Measurements from ENCODE around the gene TMEM145.

Gene TMEM145

GRCh38 chr19:42271861-42272534, 41.1 kb upstream of the TMEM145 start:
- Histone ChIP-seq H3K36me3 (ENCODE audit: control insufficient read depth, insufficient read depth, low read length) (peaks cover 22% of the 10 kb centered on the region), H3K27me3 (ENCODE audit: control insufficient read depth, insufficient read depth, low read length) (no peaks in the 10 kb centered on the region), H3K27ac (ENCODE audit: low read depth, low read length) (no peak overlapping the region), H3K9ac (ENCODE audit: low read length) (no peak overlapping the region), H3K4me1 (ENCODE audit: control insufficient read depth, insufficient read depth, low read length) (peaks cover 23% of the 10 kb centered on the region), H3K9me3 (ENCODE audit: control insufficient read depth, insufficient read depth, low read depth, low read length) (no peaks in the 10 kb centered on the region), H3K4me3 (ENCODE audit: low read depth, low read length) (no peak overlapping the region)

- no peak overlapping the region for H3K4me3 ChIP-seq (ENCODE audit: low read depth, low read length)
- H3K9me3 ChIP-seq (ENCODE audit: control insufficient read depth, insufficient read depth, low read depth, low read length), result no peaks in the 10 kb centered on the region
- no peak overlapping the region for H3K9ac ChIP-seq (ENCODE audit: low read length)
- peaks cover 22% of the 10 kb centered on the region for H3K36me3 ChIP-seq (ENCODE audit: control insufficient read depth, insufficient read depth, low read length)
- peaks cover 22% of the 10 kb centered on the region for H3K4me1 ChIP-seq (ENCODE audit: control insufficient read depth, insufficient read depth, low read length)
- H3K27ac ChIP-seq (ENCODE audit: low read depth, low read length), result no peak overlapping the region
- H3K27me3 ChIP-seq (ENCODE audit: control insufficient read depth, insufficient read depth, low read length), result no peaks in the 10 kb centered on the region
These were observed 40.6 kb upstream of the TMEM145 start for GRCh38 chr19:42272535-42272897.

- Histone ChIP-seq H3K27ac (ENCODE audit: low read depth, low read length) (no peak overlapping the region), H3K36me3 (ENCODE audit: control insufficient read depth, insufficient read depth, low read length) (peaks cover 22% of the 10 kb centered on the region), H3K4me1 (ENCODE audit: control insufficient read depth, insufficient read depth, low read length) (peaks cover 23% of the 10 kb centered on the region), H3K27me3 (ENCODE audit: control insufficient read depth, insufficient read depth, low read length) (no peaks in the 10 kb centered on the region), H3K4me3 (ENCODE audit: low read depth, low read length) (no peak overlapping the region), H3K9ac (ENCODE audit: low read length) (no peak overlapping the region), H3K9me3 (ENCODE audit: control insufficient read depth, insufficient read depth, low read depth, low read length) (no peaks in the 10 kb centered on the region)
These were observed 40.1 kb upstream of the TMEM145 start for GRCh38 chr19:42272989-42273406.

- peaks cover 24% of the 10 kb centered on the region for H3K4me1 ChIP-seq (ENCODE audit: control insufficient read depth, insufficient read depth, low read length)
- no peak overlapping the region for H3K4me3 ChIP-seq (ENCODE audit: low read depth, low read length)
- no peak overlapping the region for H3K9ac ChIP-seq (ENCODE audit: low read length)
- no peak overlapping the region for H3K27ac ChIP-seq (ENCODE audit: low read depth, low read length)
- H3K36me3 ChIP-seq (ENCODE audit: control insufficient read depth, insufficient read depth, low read length), result peaks cover 22% of the 10 kb centered on the region
- no peaks in the 10 kb centered on the region for H3K27me3 ChIP-seq (ENCODE audit: control insufficient read depth, insufficient read depth, low read length)
- no peaks in the 10 kb centered on the region for H3K9me3 ChIP-seq (ENCODE audit: control insufficient read depth, insufficient read depth, low read depth, low read length)
These were observed 39.6 kb upstream of the TMEM145 start for GRCh38 chr19:42273407-42274064.

GRCh38 chr19:42274065-42274682, 38.9 kb upstream of the TMEM145 start:
- peaks cover 25% of the 10 kb centered on the region for H3K4me1 ChIP-seq (ENCODE audit: control insufficient read depth, insufficient read depth, low read length)
- no peaks in the 10 kb centered on the region for H3K27me3 ChIP-seq (ENCODE audit: control insufficient read depth, insufficient read depth, low read length)
- H3K36me3 ChIP-seq (ENCODE audit: control insufficient read depth, insufficient read depth, low read length), result peaks cover 22% of the 10 kb centered on the region
- no peak overlapping the region for H3K4me3 ChIP-seq (ENCODE audit: low read depth, low read length)
- H3K9ac ChIP-seq (ENCODE audit: low read length), result no peak overlapping the region
- H3K27ac ChIP-seq (ENCODE audit: low read depth, low read length), result no peak overlapping the region
- H3K9me3 ChIP-seq (ENCODE audit: control insufficient read depth, insufficient read depth, low read depth, low read length), result no peaks in the 10 kb centered on the region

GRCh38 chr19:42275103-42275502, 38.0 kb upstream of the TMEM145 start:
- H3K4me1 ChIP-seq (ENCODE audit: control insufficient read depth, insufficient read depth, low read length), result peaks cover 24% of the 10 kb centered on the region
- H3K27ac ChIP-seq (ENCODE audit: low read depth, low read length), result no peak overlapping the region
- no peak overlapping the region for H3K4me3 ChIP-seq (ENCODE audit: low read depth, low read length)
- H3K9ac ChIP-seq (ENCODE audit: low read length), result no peak overlapping the region
- H3K36me3 ChIP-seq (ENCODE audit: control insufficient read depth, insufficient read depth, low read length), result peaks cover 22% of the 10 kb centered on the region
- no peaks in the 10 kb centered on the region for H3K9me3 ChIP-seq (ENCODE audit: control insufficient read depth, insufficient read depth, low read depth, low read length)
- H3K27me3 ChIP-seq (ENCODE audit: control insufficient read depth, insufficient read depth, low read length), result no peaks in the 10 kb centered on the region

- Histone ChIP-seq H3K4me3 (ENCODE audit: low read depth, low read length) (no peak overlapping the region), H3K27ac (ENCODE audit: low read depth, low read length) (no peak overlapping the region), H3K9ac (ENCODE audit: low read length) (no peak overlapping the region), H3K36me3 (ENCODE audit: control insufficient read depth, insufficient read depth, low read length) (peaks cover 22% of the 10 kb centered on the region), H3K27me3 (ENCODE audit: control insufficient read depth, insufficient read depth, low read length) (no peaks in the 10 kb centered on the region), H3K9me3 (ENCODE audit: control insufficient read depth, insufficient read depth, low read depth, low read length) (no peaks in the 10 kb centered on the region), H3K4me1 (ENCODE audit: control insufficient read depth, insufficient read depth, low read length) (peaks cover 20% of the 10 kb centered on the region)
These were observed 37.6 kb upstream of the TMEM145 start for GRCh38 chr19:42275517-42275916.

GRCh38 chr19:42276284-42276683, 36.8 kb upstream of the TMEM145 start:
- Histone ChIP-seq H3K4me1 (ENCODE audit: control insufficient read depth, insufficient read depth, low read length) (peaks cover 15% of the 10 kb centered on the region), H3K36me3 (ENCODE audit: control insufficient read depth, insufficient read depth, low read length) (peaks cover 22% of the 10 kb centered on the region), H3K4me3 (ENCODE audit: low read depth, low read length) (no peak overlapping the region), H3K27me3 (ENCODE audit: control insufficient read depth, insufficient read depth, low read length) (no peaks in the 10 kb centered on the region), H3K9ac (ENCODE audit: low read length) (no peak overlapping the region), H3K27ac (ENCODE audit: low read depth, low read length) (no peak overlapping the region), H3K9me3 (ENCODE audit: control insufficient read depth, insufficient read depth, low read depth, low read length) (no peaks in the 10 kb centered on the region)

GRCh38 chr19:42276821-42277220, 36.3 kb upstream of the TMEM145 start:
- Histone ChIP-seq H3K9ac (ENCODE audit: low read length) (no peak overlapping the region), H3K36me3 (ENCODE audit: control insufficient read depth, insufficient read depth, low read length) (peaks cover 22% of the 10 kb centered on the region), H3K27me3 (ENCODE audit: control insufficient read depth, insufficient read depth, low read length) (no peaks in the 10 kb centered on the region), H3K9me3 (ENCODE audit: control insufficient read depth, insufficient read depth, low read depth, low read length) (no peaks in the 10 kb centered on the region), H3K27ac (ENCODE audit: low read depth, low read length) (no peak overlapping the region), H3K4me1 (ENCODE audit: control insufficient read depth, insufficient read depth, low read length) (peaks cover 20% of the 10 kb centered on the region), H3K4me3 (ENCODE audit: low read depth, low read length) (no peak overlapping the region)

GRCh38 chr19:42277821-42278451, 35.2 kb upstream of the TMEM145 start:
- Histone ChIP-seq H3K4me1 (ENCODE audit: control insufficient read depth, insufficient read depth, low read length) (peaks cover 29% of the 10 kb centered on the region), H3K4me3 (ENCODE audit: low read depth, low read length) (no peak overlapping the region), H3K9me3 (ENCODE audit: control insufficient read depth, insufficient read depth, low read depth, low read length) (no peaks in the 10 kb centered on the region), H3K9ac (ENCODE audit: low read length) (peak overlapping the region; percentile 19), H3K36me3 (ENCODE audit: control insufficient read depth, insufficient read depth, low read length) (peaks cover 17% of the 10 kb centered on the region), H3K27me3 (ENCODE audit: control insufficient read depth, insufficient read depth, low read length) (no peaks in the 10 kb centered on the region), H3K27ac (ENCODE audit: low read depth, low read length) (no peak overlapping the region)
